BE2C (cell line): ENCODE results near the gene EGF.

Experiments
- DNase-seq: peaks from one replicate; pipeline ENCODE4 v3.0.0-alpha.2; 2020
- H3K27me3 ChIP-seq: fragments of 250-450 bp; sonication (Bioruptor Pico); 2 replicates; pipeline ENCODE4 v1.5.1; 2020; ENCODE audit warnings: mild to moderate bottlenecking
- H3K36me3 ChIP-seq: fragments of 250-450 bp; sonication (Bioruptor Pico); 2 replicates; pipeline ENCODE4 v1.5.1; 2020; ENCODE audit warnings: mild to moderate bottlenecking
- H3K4me1 ChIP-seq: fragments of 250-450 bp; sonication (Bioruptor Pico); 2 replicates; pipeline ENCODE4 v1.5.1; 2020
- H3K4me3 ChIP-seq: 2 replicates; pipeline ENCODE4 v1.5.1; 2011; ENCODE audit warnings: low read depth, low read length
- H3K9me3 ChIP-seq: fragments of 250-450 bp; sonication (Bioruptor Pico); 2 replicates; pipeline ENCODE4 v1.5.1; 2020
- TF ChIP-seq, protein P1 (sequence below): IDR thresholded peaks from 2 replicates; pipeline ENCODE4 v1.5.1; 2012; ENCODE audit warnings: mild to moderate bottlenecking, low read depth, low read length

EGF gene

DNA sequence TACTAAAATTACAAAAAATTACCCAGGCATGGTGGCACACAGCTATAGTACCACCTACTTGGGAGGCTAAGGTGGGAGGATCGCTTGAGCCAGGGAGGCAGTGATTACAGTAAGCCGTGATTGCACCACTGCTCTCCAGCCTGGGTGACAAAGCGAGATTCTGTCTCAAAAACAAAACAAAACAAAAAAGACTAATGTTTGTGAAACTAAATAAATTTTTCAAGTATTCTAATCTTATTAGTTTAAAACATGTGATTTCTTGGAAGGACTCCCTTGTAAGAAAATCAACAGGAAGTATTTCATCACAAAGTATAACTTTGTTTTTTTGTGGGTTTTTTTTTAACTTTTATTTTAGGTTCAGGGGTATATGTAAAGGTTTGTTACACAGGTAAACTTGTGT lies 89.6 kb downstream of the EGF start:
- H3K4me1 ChIP-seq, result no peaks in the 10 kb centered on the region
- H3K36me3 ChIP-seq, result no peaks in the 10 kb centered on the region
- H3K27me3 ChIP-seq, result no peaks in the 10 kb centered on the region; the same call in 1 of the 2 replicates
- TF ChIP-seq, protein P1, sequence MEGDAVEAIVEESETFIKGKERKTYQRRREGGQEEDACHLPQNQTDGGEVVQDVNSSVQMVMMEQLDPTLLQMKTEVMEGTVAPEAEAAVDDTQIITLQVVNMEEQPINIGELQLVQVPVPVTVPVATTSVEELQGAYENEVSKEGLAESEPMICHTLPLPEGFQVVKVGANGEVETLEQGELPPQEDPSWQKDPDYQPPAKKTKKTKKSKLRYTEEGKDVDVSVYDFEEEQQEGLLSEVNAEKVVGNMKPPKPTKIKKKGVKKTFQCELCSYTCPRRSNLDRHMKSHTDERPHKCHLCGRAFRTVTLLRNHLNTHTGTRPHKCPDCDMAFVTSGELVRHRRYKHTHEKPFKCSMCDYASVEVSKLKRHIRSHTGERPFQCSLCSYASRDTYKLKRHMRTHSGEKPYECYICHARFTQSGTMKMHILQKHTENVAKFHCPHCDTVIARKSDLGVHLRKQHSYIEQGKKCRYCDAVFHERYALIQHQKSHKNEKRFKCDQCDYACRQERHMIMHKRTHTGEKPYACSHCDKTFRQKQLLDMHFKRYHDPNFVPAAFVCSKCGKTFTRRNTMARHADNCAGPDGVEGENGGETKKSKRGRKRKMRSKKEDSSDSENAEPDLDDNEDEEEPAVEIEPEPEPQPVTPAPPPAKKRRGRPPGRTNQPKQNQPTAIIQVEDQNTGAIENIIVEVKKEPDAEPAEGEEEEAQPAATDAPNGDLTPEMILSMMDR, result no peak
- H3K9me3 ChIP-seq, result no peaks in the 10 kb centered on the region
- H3K4me3 ChIP-seq, result no peak overlapping the region
- no peak for DNase-seq

DNA sequence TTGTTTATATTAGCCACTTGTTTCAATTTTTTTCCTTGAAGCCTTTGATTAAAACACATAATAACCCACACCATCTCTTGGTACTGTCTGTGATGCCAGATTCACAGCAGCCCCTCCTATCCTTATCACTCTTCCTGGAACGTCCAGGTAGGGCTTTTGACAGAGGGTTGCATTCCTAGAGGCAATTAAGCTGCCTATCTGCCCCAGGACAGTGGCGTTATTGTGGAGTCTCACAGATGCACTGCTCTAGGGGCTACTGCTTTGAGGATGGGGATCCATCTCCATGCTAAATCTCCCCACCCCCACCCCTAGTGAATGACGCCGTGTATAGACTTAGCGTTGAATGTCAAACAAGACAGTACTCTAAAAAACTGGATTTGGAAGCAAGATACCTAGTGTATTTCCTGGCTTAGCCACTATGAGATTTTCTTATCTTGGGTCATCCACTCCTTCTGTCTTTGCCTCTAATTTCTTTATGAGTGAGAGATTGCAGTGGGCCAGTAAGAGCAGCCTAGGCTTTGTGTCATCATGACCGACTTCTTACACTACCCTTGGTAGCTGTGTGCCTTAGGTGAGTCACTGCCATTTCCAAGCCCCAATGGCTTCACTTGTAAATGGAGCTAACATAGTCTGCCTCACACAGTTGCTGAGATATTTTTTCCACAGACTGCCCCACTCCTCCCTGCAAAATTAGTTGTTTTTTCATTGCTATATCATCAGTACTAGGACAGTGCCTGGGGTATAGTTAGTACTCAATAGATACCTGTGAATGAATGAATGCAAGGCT lies 90.9 kb downstream of the EGF start:
- no peak for DNase-seq
- H3K9me3 ChIP-seq, result no peaks in the 10 kb centered on the region
- H3K4me3 ChIP-seq, result no peak overlapping the region
- H3K36me3 ChIP-seq, result no peaks in the 10 kb centered on the region
- H3K27me3 ChIP-seq, result no peaks in the 10 kb centered on the region; the same call in 1 of the 2 replicates
- no peaks in the 10 kb centered on the region for H3K4me1 ChIP-seq
- TF ChIP-seq, protein P1, result no peak

DNA sequence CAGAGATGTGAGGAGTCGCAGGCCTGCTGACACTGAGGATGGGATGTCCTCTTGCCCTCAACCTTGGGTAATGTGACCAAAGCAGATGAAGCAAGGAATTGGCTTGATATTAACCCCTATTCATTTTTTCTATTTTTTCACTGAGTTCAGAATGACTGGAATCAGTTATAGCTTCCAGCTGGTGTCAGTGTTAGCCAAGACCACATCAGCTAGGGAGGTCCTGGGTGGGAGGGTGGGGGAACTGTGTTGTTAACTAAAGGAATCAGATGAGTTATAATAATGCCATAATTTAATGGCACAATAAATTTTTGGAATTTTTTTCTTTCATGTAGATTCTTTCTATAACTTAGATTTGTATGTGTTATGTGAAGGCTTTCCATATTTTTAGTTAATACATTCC lies 91.9 kb downstream of the EGF start:
- no peak for DNase-seq
- TF ChIP-seq, protein P1, result no peak
- Histone ChIP-seq H3K36me3 (no peaks in the 10 kb centered on the region), H3K27me3 (no peaks in the 10 kb centered on the region; the same call in 1 of the 2 replicates), H3K4me3 (no peak overlapping the region), H3K4me1 (no peaks in the 10 kb centered on the region), H3K9me3 (no peaks in the 10 kb centered on the region)

DNA sequence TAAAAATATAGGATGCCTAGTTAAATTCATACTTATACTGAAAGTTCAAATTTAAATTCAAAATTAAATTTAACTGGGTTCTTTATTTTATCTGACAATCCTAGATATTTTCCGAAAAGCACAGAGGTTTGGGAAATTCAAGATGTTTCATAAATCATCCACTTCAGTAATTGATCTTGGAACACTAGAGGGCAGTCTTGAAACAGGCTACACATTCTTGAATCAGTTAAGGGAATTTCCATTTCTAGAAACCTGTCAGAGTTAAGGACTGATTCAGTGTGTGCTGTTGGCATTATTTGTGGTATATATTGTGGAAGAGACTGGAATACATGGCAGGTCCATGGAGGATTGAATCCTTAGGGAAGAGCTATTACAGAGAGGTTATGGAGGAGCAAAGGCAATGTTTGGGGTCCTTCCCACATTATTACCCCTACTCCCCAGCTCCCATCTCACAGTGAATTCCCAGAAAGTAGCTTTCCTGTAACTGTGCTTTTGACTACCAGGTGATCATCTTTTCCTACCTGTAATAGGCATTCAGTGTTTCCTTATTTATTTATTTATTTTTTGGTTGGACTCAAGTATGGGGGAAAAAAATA lies 92.9 kb downstream of the EGF start:
- no peak overlapping the region for H3K4me3 ChIP-seq
- H3K27me3 ChIP-seq, result no peaks in the 10 kb centered on the region; the same call in 1 of the 2 replicates

DNA sequence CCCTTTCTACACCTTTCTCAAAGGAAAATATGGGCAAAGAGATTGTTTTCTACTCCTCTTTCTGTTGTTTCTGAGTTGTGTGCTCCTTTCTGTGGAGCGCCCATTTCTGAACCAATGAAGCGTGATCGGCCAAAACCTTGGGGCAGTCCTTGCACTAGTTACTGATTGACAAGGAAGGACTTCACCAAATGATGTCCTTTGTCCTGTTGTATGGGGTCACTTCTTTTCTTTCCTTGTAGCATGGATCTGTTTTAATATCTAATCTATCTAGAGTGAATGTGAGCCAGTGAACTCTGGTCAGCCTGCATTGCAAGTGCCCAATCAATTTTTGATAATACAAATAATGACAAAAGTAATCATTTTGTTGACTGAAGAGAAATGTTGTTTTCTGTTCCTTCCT lies 94.5 kb downstream of the EGF start:
- H3K27me3 ChIP-seq, result no peaks in the 10 kb centered on the region
- no peak for DNase-seq
- no peaks in the 10 kb centered on the region for H3K9me3 ChIP-seq
- H3K36me3 ChIP-seq, result no peaks in the 10 kb centered on the region
- TF ChIP-seq, protein P1, result no peak
- H3K4me1 ChIP-seq, result no peaks in the 10 kb centered on the region
- no peak overlapping the region for H3K4me3 ChIP-seq

More for the DNA sequence above, 92.9 kb downstream of the EGF start:
- Histone ChIP-seq H3K9me3 (no peaks in the 10 kb centered on the region), H3K36me3 (no peaks in the 10 kb centered on the region), H3K4me1 (no peaks in the 10 kb centered on the region)
- no peak for DNase-seq
- TF ChIP-seq, protein P1, result peak; percentile 74

DNA sequence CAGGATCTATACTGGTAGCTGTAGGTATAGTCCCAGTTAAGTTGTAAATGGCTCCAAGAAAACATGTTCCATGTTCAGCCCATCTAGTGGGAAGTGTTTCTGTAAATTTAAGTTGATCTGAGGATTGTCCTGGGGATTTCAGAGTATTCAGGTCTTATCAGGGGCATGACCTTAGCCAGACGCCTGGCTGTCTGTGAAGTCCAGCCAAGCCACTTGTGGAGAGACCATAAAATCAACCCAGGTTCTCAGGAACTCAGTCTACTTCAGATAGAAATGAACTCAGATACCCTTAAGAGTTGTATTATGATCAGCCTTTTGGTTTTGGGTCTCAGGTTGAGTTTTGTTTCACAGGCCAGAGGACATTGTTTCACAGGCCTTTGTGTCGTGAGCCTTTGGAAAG lies 95.9 kb downstream of the EGF start:
- Histone ChIP-seq H3K27me3 (no peaks in the 10 kb centered on the region), H3K4me1 (no peaks in the 10 kb centered on the region), H3K36me3 (no peaks in the 10 kb centered on the region), H3K4me3 (no peak overlapping the region), H3K9me3 (no peaks in the 10 kb centered on the region)
- TF ChIP-seq, protein P1, result no peak
- DNase-seq, result no peak
